ENCODE measurements around the gene EXD3.
"Not testable (repeated sequence)": the region's sequence is repeated elsewhere in the genome, so short reads cannot be mapped to it uniquely, and the experiment has no call there.

Gene EXD3

GRCh38 chr9:137262173-137262908, 160.6 kb downstream of the EXD3 start:
- H3K4me3 ChIP-seq (ENCODE audit: low read depth, low read length); DNase-seq (ENCODE audit: low read depth): not testable (repeated sequence)
- peak; percentile 19 for TF ChIP-seq CTCF (IDR thresholded peaks at IDR 0.05; ENCODE audit: insufficient read depth, low read depth, low read length, missing control alignments)

All from GM12865 (cell line).